BJ (cell line): ENCODE results near the gene CDHR3. TPM values are rescaled to one million over a fixed set of nuclear protein-coding genes. Genes with fewer than 3 reads are reported as not detected.

ENCODE experiments used
- CTCF ChIA-PET: fragments of 350-600 bp; formaldehyde crosslinking; extraction: SDS; loops from one replicate; lab custom pipeline; 2021; ENCODE audit warnings: antibody characterized with exemption, inconsistent platforms; lab: Yijun Ruan, JAX
- POLR2A ChIA-PET: fragments of 300-600 bp; sonication (Branson Sonifier 250); formaldehyde crosslinking; extraction: SDS; loops from one replicate; lab custom pipeline; 2021; ENCODE audit warnings: antibody characterized with exemption; lab: Charles Lee
- DNase-seq: peaks from one replicate; pipeline ENCODE4 v3.0.0-alpha.2; 2011; ENCODE audit warnings: low read depth
- H3K27me3 ChIP-seq: 2 replicates; pipeline ENCODE4 v1.6.0; 2011; ENCODE audit warnings: low read length; ENCODE audit not compliant: control insufficient read depth, insufficient read depth
- H3K36me3 ChIP-seq: 2 replicates; pipeline ENCODE4 v1.5.1; 2011; ENCODE audit warnings: low read length; ENCODE audit not compliant: control insufficient read depth, insufficient read depth
- H3K4me3 ChIP-seq: 2 replicates; pipeline ENCODE4 v1.5.1; 2011; ENCODE audit warnings: low read depth, mild to moderate bottlenecking, control low read depth, low read length
- polyA plus RNA-seq: library from polyadenylated mRNA; depleted of rRNA; stranded (reverse); fragments of >200 nt; gene quantifications from 2 replicates; pipeline ENCODE4 v1.2.3, GENCODE V29; 2011
- TF ChIP-seq, protein P1 (sequence below): IDR thresholded peaks from 2 replicates; pipeline ENCODE4 v1.5.1; 2011; ENCODE audit warnings: low read depth, mild to moderate bottlenecking, control low read depth, inconsistent platforms, low read length, moderate library complexity; ENCODE audit not compliant: insufficient read depth

CDHR3 gene
- polyA plus RNA-seq, 1 experiment: 2.9 TPM

DNA sequence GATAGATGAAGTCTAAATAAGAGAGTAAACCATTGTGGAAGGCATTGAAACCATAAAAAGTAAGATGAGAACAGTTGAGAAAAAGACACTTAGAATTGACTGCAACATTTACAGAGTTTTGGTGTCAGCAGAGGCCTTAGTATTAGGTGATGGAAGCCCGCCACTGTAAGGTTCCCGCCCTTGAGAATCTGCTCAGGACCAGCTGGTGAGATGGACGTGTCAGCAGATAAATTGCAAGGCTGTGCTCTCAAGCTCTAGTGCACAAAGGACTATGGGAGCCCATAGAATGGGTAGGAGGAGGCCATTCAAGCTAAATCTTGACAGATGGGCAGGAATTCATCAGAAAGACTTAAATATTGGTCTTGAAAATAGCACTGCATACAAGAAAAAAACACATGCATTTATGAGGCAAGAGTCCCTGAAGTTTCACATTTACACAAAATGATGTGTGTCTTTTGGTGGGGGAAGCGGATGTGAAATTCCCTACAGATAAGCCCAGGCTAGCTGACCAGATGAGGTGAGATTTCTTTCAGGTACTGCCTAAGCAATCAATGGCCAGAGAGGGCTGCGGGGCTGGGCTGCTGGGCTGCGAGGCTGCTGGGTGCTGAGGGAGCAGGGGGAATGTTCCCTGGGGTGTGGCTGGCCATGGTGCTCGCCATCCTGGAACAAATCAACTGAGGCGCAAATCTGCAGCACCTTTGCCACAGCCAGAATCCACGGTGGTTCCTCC, 106.6 kb downstream of the CDHR3 start:
- TF ChIP-seq, protein P1, sequence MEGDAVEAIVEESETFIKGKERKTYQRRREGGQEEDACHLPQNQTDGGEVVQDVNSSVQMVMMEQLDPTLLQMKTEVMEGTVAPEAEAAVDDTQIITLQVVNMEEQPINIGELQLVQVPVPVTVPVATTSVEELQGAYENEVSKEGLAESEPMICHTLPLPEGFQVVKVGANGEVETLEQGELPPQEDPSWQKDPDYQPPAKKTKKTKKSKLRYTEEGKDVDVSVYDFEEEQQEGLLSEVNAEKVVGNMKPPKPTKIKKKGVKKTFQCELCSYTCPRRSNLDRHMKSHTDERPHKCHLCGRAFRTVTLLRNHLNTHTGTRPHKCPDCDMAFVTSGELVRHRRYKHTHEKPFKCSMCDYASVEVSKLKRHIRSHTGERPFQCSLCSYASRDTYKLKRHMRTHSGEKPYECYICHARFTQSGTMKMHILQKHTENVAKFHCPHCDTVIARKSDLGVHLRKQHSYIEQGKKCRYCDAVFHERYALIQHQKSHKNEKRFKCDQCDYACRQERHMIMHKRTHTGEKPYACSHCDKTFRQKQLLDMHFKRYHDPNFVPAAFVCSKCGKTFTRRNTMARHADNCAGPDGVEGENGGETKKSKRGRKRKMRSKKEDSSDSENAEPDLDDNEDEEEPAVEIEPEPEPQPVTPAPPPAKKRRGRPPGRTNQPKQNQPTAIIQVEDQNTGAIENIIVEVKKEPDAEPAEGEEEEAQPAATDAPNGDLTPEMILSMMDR: no peak
- peaks cover 2% of the 10 kb centered on the region; the same call in 1 of the 2 replicates for H3K27me3 ChIP-seq
- no peaks in the 10 kb centered on the region for H3K36me3 ChIP-seq
- CTCF ChIA-PET: interaction anchor here (0.8 to 1.8 kb wide), 2 partner anchors 79 to 84 kb away, joined by 3 to 5 read pairs; no protein-coding TSS in a partner anchor
- POLR2A ChIA-PET: no interaction called here
- no peak overlapping the region for H3K4me3 ChIP-seq
- no peak for DNase-seq

DNA sequence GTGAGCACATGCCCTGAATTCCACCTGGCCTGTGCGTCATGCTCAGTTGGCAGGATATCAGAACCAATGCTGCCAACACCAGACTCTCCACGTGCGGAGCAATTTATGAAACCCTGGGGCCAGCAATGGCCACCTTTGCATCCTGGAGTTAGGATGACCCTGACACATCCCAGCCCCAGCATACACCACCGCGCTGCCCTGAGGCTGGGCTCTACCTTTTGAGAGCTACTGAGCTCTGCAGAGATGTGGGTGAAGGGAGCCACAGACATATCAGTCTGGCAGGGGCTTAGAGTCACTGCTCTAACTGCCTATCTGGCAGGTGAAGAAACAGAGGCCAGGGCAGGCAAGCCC, 107.1 kb downstream of the CDHR3 start:
- ChIA-PET CTCF (interaction anchor here (1.8 kb wide), 1 partner anchor 84 kb away, joined by 5 read pairs; no protein-coding TSS in a partner anchor), POLR2A (no interaction called here)
- Histone ChIP-seq H3K4me3 (no peak overlapping the region), H3K36me3 (no peaks in the 10 kb centered on the region), H3K27me3 (peaks cover 2% of the 10 kb centered on the region; the same call in 1 of the 2 replicates)
- no peak for DNase-seq
- TF ChIP-seq, protein P1: no peak

- POLR2A ChIA-PET: no interaction called here
- Histone ChIP-seq H3K4me3 (no peak overlapping the region), H3K36me3 (no peaks in the 10 kb centered on the region), H3K27me3 (peaks cover 2% of the 10 kb centered on the region; the same call in 1 of the 2 replicates)
- TF ChIP-seq, protein P1: no peak
- CTCF ChIA-PET: interaction anchor here (1.3 to 2.1 kb wide), 3 partner anchors 10 to 83 kb away, joined by 5 to 6 read pairs (median 6); no protein-coding TSS in a partner anchor
- DNase-seq: no peak
These were observed 107.6 kb downstream of the CDHR3 start for GRCh38 chr7:106070567-106071254.

- DNase-seq: no peak
- POLR2A ChIA-PET: no interaction called here
- Histone ChIP-seq H3K4me3 (no peak overlapping the region), H3K27me3 (peaks cover 2% of the 10 kb centered on the region; the same call in 1 of the 2 replicates), H3K36me3 (no peaks in the 10 kb centered on the region)
- TF ChIP-seq, protein P1: no peak
- CTCF ChIA-PET: interaction anchor here (0.6 to 2.1 kb wide), 3 partner anchors 10 to 1058 kb away, joined by 3 to 6 read pairs (median 6); no protein-coding TSS in a partner anchor
These were observed 108.4 kb downstream of the CDHR3 start for GRCh38 chr7:106071356-106071998.
